Bronchial epithelial cell (primary cell): ENCODE measurements around the gene BAK1. TPM values are rescaled to one million over a fixed set of nuclear protein-coding genes. Genes with fewer than 3 reads are reported as not detected.

Experiments
- DNase-seq: peaks from one replicate; pipeline ENCODE4 v3.0.0-alpha.2; 2010; ENCODE audit warnings: low read depth
- FAIRE-seq: peaks from 2 replicates; lab custom pipeline; 2011; peaks lifted over from hg19 to GRCh38; lab: Jason Lieb, UNC
- H3K27me3 ChIP-seq: 2 replicates; pipeline ENCODE4 v1.5.1; 2011; ENCODE audit warnings: low read length; ENCODE audit not compliant: control insufficient read depth, insufficient read depth
- H3K36me3 ChIP-seq: 2 replicates; pipeline ENCODE4 v1.5.1; 2011; ENCODE audit warnings: low read length; ENCODE audit not compliant: control insufficient read depth, insufficient read depth
- H3K4me3 ChIP-seq: 2 replicates; pipeline ENCODE4 v1.5.1; 2011; ENCODE audit warnings: mild to moderate bottlenecking, low read depth, low read length, control low read depth
- total RNA-seq: library from RNA; depleted of rRNA; stranded (reverse); fragments of >200 nt; gene quantifications from 2 replicates; pipeline ENCODE4 v1.2.1, GENCODE V29; 2014
- TF ChIP-seq, protein P1 (sequence below): IDR thresholded peaks from 2 replicates; pipeline ENCODE4 v1.5.1; 2011; ENCODE audit warnings: mild to moderate bottlenecking, moderate library complexity, low read length, control low read depth, inconsistent platforms; ENCODE audit not compliant: insufficient read depth, severe bottlenecking

The BAK1 gene
- total RNA-seq, 1 donor from 2014 or later = 25.5 TPM

- FAIRE-seq (no peak), DNase-seq (peak; percentile 74)
- Histone ChIP-seq H3K4me3 (peak overlapping the region; percentile 89), H3K36me3 (peaks cover 4% of the 10 kb centered on the region), H3K27me3 (no peaks in the 10 kb centered on the region)
- TF ChIP-seq, protein P1, sequence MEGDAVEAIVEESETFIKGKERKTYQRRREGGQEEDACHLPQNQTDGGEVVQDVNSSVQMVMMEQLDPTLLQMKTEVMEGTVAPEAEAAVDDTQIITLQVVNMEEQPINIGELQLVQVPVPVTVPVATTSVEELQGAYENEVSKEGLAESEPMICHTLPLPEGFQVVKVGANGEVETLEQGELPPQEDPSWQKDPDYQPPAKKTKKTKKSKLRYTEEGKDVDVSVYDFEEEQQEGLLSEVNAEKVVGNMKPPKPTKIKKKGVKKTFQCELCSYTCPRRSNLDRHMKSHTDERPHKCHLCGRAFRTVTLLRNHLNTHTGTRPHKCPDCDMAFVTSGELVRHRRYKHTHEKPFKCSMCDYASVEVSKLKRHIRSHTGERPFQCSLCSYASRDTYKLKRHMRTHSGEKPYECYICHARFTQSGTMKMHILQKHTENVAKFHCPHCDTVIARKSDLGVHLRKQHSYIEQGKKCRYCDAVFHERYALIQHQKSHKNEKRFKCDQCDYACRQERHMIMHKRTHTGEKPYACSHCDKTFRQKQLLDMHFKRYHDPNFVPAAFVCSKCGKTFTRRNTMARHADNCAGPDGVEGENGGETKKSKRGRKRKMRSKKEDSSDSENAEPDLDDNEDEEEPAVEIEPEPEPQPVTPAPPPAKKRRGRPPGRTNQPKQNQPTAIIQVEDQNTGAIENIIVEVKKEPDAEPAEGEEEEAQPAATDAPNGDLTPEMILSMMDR = no peak
Observed at GRCh38 chr6:33622456-33623431, 42.7 kb upstream of the BAK1 start.

GRCh38 chr6:33621711-33622388, 41.8 kb upstream of the BAK1 start:
- FAIRE-seq (no peak), DNase-seq (peak; percentile 33)
- H3K4me3 ChIP-seq = peak overlapping the region; percentile 89
- no peaks in the 10 kb centered on the region for H3K27me3 ChIP-seq
- TF ChIP-seq, protein P1 = no peak
- peaks cover 4% of the 10 kb centered on the region for H3K36me3 ChIP-seq

DNA sequence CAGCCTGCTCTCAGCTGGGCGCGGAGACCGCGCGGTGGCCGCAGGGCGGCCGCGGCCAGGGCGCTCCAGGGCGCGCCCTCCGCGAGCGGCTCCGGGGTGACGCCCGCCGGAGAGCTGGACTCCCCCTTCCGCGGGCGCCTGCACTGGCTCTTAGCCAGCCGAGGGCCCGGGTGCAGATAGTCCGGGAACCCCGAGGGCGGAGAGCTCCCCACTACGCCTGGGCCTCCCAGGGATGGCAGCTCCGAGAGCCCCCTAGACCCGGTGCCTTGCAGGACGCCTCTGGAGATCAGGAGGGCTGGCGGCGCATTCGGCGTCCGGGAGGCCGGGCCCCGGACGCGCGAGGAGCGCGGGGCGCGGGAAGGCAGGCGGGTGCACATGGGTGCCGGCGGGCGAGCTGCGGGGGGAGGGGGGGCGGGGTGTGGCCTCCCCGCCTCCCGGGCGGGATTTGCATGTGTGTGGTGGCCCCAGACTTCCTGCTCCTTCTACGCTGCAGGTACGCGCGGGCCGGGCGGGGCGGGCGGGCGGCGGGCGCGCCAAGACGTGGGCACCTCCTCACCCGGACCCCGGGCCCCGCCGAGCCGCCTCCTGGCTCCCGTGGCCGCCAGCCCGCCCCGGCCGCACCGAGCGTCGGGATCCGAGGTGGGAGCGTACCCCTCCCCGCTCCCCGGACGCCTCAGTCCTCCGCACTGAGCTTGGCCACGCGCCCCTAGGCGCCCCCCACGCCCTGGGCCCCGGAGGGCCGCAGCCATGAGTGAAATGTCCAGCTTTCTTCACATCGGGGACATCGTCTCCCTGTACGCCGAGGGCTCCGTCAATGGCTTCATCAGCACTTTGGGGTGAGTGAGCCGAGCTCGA, 41.0 kb upstream of the BAK1 start, which contains the start of gene ITPR3:
Gene ITPR3 (plus strand): TSS at position 467 of the 855 bp plus-strand sequence. CDS start 281 bp downstream, at position 748.
- H3K4me3 ChIP-seq = peak within 1 kb of the TSS; percentile 89
- TF ChIP-seq, protein P1 = no peak
- H3K36me3 ChIP-seq = peaks cover 2% of the 10 kb centered on the region
- DNase-seq (peak; percentile 60), FAIRE-seq (no peak)
- H3K27me3 ChIP-seq = no peaks in the 10 kb centered on the region

- peak overlapping the region; percentile 89 for H3K4me3 ChIP-seq
- TF ChIP-seq, protein P1 = peak; percentile 6
- peak; percentile 67 for DNase-seq
- H3K36me3 ChIP-seq = peaks cover 2% of the 10 kb centered on the region
- no peaks in the 10 kb centered on the region for H3K27me3 ChIP-seq
- FAIRE-seq = no peak
Observed at GRCh38 chr6:33620158-33620855, 40.2 kb upstream of the BAK1 start.
